ENCODE data around the gene GPR68.

GPR68 gene

GRCh38 chr14:91278383-91278715 is 33.8 kb upstream of the GPR68 start:
- WGBS, 2 donors (ENCODE audit: extremely low coverage in 2 of 2, insufficient read length in 2 of 2, insufficient replicate concordance in 1 of 2), result no CpG with 5 or more reads among the region's 5 CpGs
- no peak overlapping the region for H2BK12ac ChIP-seq (ENCODE audit: low read length)
- no peaks in the 10 kb centered on the region for H3K79me1 ChIP-seq (ENCODE audit: low read depth, low read length)
- H3K4me2 ChIP-seq (ENCODE audit: insufficient read depth, low read length, poor library complexity, severe bottlenecking), result no peak overlapping the region
- no peak overlapping the region for H2BK5ac ChIP-seq (ENCODE audit: low read length)
- no peak overlapping the region for H3K4me3 ChIP-seq (ENCODE audit: low read length in 2 of 2)
- H3K9ac ChIP-seq (ENCODE audit: low read depth, low read length, poor library complexity), result no peak overlapping the region
- no peaks in the 10 kb centered on the region for H3K4me1 ChIP-seq (ENCODE audit: control insufficient read depth in 2 of 2, insufficient read depth in 1 of 2, low read depth in 1 of 2, low read length in 2 of 2)
- H3K4ac ChIP-seq (ENCODE audit: low read length), result no peak overlapping the region
- no peak overlapping the region for H2AK5ac ChIP-seq (ENCODE audit: low read depth, low read length)
- H3K27me3 ChIP-seq (ENCODE audit: control insufficient read depth in 3 of 3, insufficient read depth in 3 of 3, low read depth in 1 of 3, low read length in 3 of 3), result no peaks in the 10 kb centered on the region
- no peak overlapping the region for H2BK15ac ChIP-seq (ENCODE audit: low read length)
- H3K23ac ChIP-seq (ENCODE audit: low read depth, low read length, poor library complexity), result no peak overlapping the region
- H2AFZ ChIP-seq (ENCODE audit: low read length), result no peak overlapping the region
- H3K36me3 ChIP-seq (replicated peaks in 1 of 2; ENCODE audit: control insufficient read depth in 2 of 2, insufficient read depth in 2 of 2, low read length in 2 of 2), result peaks cover 54 to 91% of the 10 kb centered on the region in 2 donors
- H3K27ac ChIP-seq (replicated peaks; ENCODE audit: low read length), result no peak overlapping the region
- H3K14ac ChIP-seq (ENCODE audit: low read length), result no peak overlapping the region
- no peak overlapping the region for H2BK120ac ChIP-seq (ENCODE audit: low read depth, low read length)
- no peaks in the 10 kb centered on the region for H3K9me3 ChIP-seq (replicated peaks in 1 of 2; ENCODE audit: control insufficient read depth in 2 of 2, insufficient read depth in 1 of 2, low read depth in 1 of 2, low read length in 2 of 2)
- H4K91ac ChIP-seq (ENCODE audit: low read depth, low read length, poor library complexity), result no peak overlapping the region
- no peak overlapping the region for H4K8ac ChIP-seq (ENCODE audit: low read depth, low read length)
- H3K18ac ChIP-seq (ENCODE audit: low read length), result no peak overlapping the region
- no peak for DNase-seq (ENCODE audit: low spot score)

- WGBS, 2 donors (ENCODE audit: extremely low coverage in 2 of 2, insufficient read length in 2 of 2, insufficient replicate concordance in 1 of 2), result no CpG with 5 or more reads among the region's 30 CpGs
- no peak for DNase-seq (ENCODE audit: low spot score)
- no peak overlapping the region for H2BK5ac ChIP-seq (ENCODE audit: low read length)
Observed at GRCh38 chr14:91277546-91278382, 33.3 kb upstream of the GPR68 start.

GRCh38 chr14:91274796-91275195 is 30.3 kb upstream of the GPR68 start:
- Histone ChIP-seq H2AK5ac (ENCODE audit: low read depth, low read length) (no peak overlapping the region), H2BK120ac (ENCODE audit: low read depth, low read length) (no peak overlapping the region), H3K27me3 (ENCODE audit: control insufficient read depth in 3 of 3, insufficient read depth in 3 of 3, low read depth in 1 of 3, low read length in 3 of 3) (no peaks in the 10 kb centered on the region), H2AFZ (ENCODE audit: low read length) (no peak overlapping the region), H4K8ac (ENCODE audit: low read depth, low read length) (no peak overlapping the region), H2BK5ac (ENCODE audit: low read length) (no peak overlapping the region), H3K9me3 (replicated peaks in 1 of 2; ENCODE audit: control insufficient read depth in 2 of 2, insufficient read depth in 1 of 2, low read depth in 1 of 2, low read length in 2 of 2) (no peaks in the 10 kb centered on the region), H3K23ac (ENCODE audit: low read depth, low read length, poor library complexity) (no peak overlapping the region), H3K27ac (replicated peaks; ENCODE audit: low read length) (no peak overlapping the region), H3K36me3 (replicated peaks in 1 of 2; ENCODE audit: control insufficient read depth in 2 of 2, insufficient read depth in 2 of 2, low read length in 2 of 2) (peaks cover 39 to 74% of the 10 kb centered on the region in 2 donors), H3K4me3 (ENCODE audit: low read length in 2 of 2) (no peak overlapping the region), H3K18ac (ENCODE audit: low read length) (peak overlapping the region; percentile 35), H3K4me1 (ENCODE audit: control insufficient read depth in 2 of 2, insufficient read depth in 1 of 2, low read depth in 1 of 2, low read length in 2 of 2) (no peaks in the 10 kb centered on the region), H4K91ac (ENCODE audit: low read depth, low read length, poor library complexity) (no peak overlapping the region), H3K79me1 (ENCODE audit: low read depth, low read length) (no peaks in the 10 kb centered on the region), H3K4me2 (ENCODE audit: insufficient read depth, low read length, poor library complexity, severe bottlenecking) (no peak overlapping the region), H2BK12ac (ENCODE audit: low read length) (no peak overlapping the region), H2BK15ac (ENCODE audit: low read length) (no peak overlapping the region), H3K9ac (ENCODE audit: low read depth, low read length, poor library complexity) (no peak overlapping the region), H3K4ac (ENCODE audit: low read length) (no peak overlapping the region), H3K14ac (ENCODE audit: low read length) (no peak overlapping the region)
- DNase-seq (ENCODE audit: low spot score), result no peak
- no CpG with 5 or more reads among the region's 9 CpGs for WGBS, 2 donors (ENCODE audit: extremely low coverage in 2 of 2, insufficient read length in 2 of 2, insufficient replicate concordance in 1 of 2)

More at GRCh38 chr14:91277546-91278382, 33.3 kb upstream of the GPR68 start:
- Histone ChIP-seq H3K4me2 (ENCODE audit: insufficient read depth, low read length, poor library complexity, severe bottlenecking) (no peak overlapping the region), H2AK5ac (ENCODE audit: low read depth, low read length) (no peak overlapping the region), H4K91ac (ENCODE audit: low read depth, low read length, poor library complexity) (no peak overlapping the region), H3K18ac (ENCODE audit: low read length) (no peak overlapping the region), H3K27ac (replicated peaks; ENCODE audit: low read length) (no peak overlapping the region), H2BK15ac (ENCODE audit: low read length) (no peak overlapping the region), H3K9ac (ENCODE audit: low read depth, low read length, poor library complexity) (no peak overlapping the region), H3K4me1 (ENCODE audit: control insufficient read depth in 2 of 2, insufficient read depth in 1 of 2, low read depth in 1 of 2, low read length in 2 of 2) (no peaks in the 10 kb centered on the region), H3K9me3 (replicated peaks in 1 of 2; ENCODE audit: control insufficient read depth in 2 of 2, insufficient read depth in 1 of 2, low read depth in 1 of 2, low read length in 2 of 2) (no peaks in the 10 kb centered on the region), H3K4ac (ENCODE audit: low read length) (no peak overlapping the region), H3K27me3 (ENCODE audit: control insufficient read depth in 3 of 3, insufficient read depth in 3 of 3, low read depth in 1 of 3, low read length in 3 of 3) (no peaks in the 10 kb centered on the region), H2BK120ac (ENCODE audit: low read depth, low read length) (no peak overlapping the region), H3K14ac (ENCODE audit: low read length) (no peak overlapping the region), H3K79me1 (ENCODE audit: low read depth, low read length) (no peaks in the 10 kb centered on the region), H2BK12ac (ENCODE audit: low read length) (no peak overlapping the region), H4K8ac (ENCODE audit: low read depth, low read length) (no peak overlapping the region), H3K4me3 (ENCODE audit: low read length in 2 of 2) (no peak overlapping the region), H3K23ac (ENCODE audit: low read depth, low read length, poor library complexity) (peak overlapping the region; percentile 77), H3K36me3 (replicated peaks in 1 of 2; ENCODE audit: control insufficient read depth in 2 of 2, insufficient read depth in 2 of 2, low read length in 2 of 2) (peaks cover 49 to 90% of the 10 kb centered on the region in 2 donors), H2AFZ (ENCODE audit: low read length) (no peak overlapping the region)

- WGBS, 2 donors (ENCODE audit: extremely low coverage in 2 of 2, insufficient read length in 2 of 2, insufficient replicate concordance in 1 of 2), result no CpG with 5 or more reads among the region's 13 CpGs
Observed at GRCh38 chr14:91273885-91274273, 29.4 kb upstream of the GPR68 start.

More at GRCh38 chr14:91273885-91274273, 29.4 kb upstream of the GPR68 start:
- Histone ChIP-seq H2BK5ac (ENCODE audit: low read length) (peak overlapping the region; percentile 48), H3K14ac (ENCODE audit: low read length) (no peak overlapping the region), H2BK12ac (ENCODE audit: low read length) (no peak overlapping the region), H3K23ac (ENCODE audit: low read depth, low read length, poor library complexity) (no peak overlapping the region), H2AFZ (ENCODE audit: low read length) (no peak overlapping the region), H3K18ac (ENCODE audit: low read length) (no peak overlapping the region), H3K79me1 (ENCODE audit: low read depth, low read length) (peaks cover 1% of the 10 kb centered on the region), H3K9ac (ENCODE audit: low read depth, low read length, poor library complexity) (no peak overlapping the region), H4K8ac (ENCODE audit: low read depth, low read length) (no peak overlapping the region), H3K4me1 (ENCODE audit: control insufficient read depth in 2 of 2, insufficient read depth in 1 of 2, low read depth in 1 of 2, low read length in 2 of 2) (peaks cover 0 to 1% of the 10 kb centered on the region in 2 donors), H3K4me2 (ENCODE audit: insufficient read depth, low read length, poor library complexity, severe bottlenecking) (no peak overlapping the region), H3K4ac (ENCODE audit: low read length) (no peak overlapping the region), H3K36me3 (replicated peaks in 1 of 2; ENCODE audit: control insufficient read depth in 2 of 2, insufficient read depth in 2 of 2, low read length in 2 of 2) (peaks cover 34 to 66% of the 10 kb centered on the region in 2 donors), H2BK15ac (ENCODE audit: low read length) (no peak overlapping the region), H3K9me3 (replicated peaks in 1 of 2; ENCODE audit: control insufficient read depth in 2 of 2, insufficient read depth in 1 of 2, low read depth in 1 of 2, low read length in 2 of 2) (no peaks in the 10 kb centered on the region), H3K4me3 (ENCODE audit: low read length in 2 of 2) (no peak overlapping the region), H3K27ac (replicated peaks; ENCODE audit: low read length) (no peak overlapping the region), H2AK5ac (ENCODE audit: low read depth, low read length) (no peak overlapping the region), H2BK120ac (ENCODE audit: low read depth, low read length) (no peak overlapping the region), H3K27me3 (ENCODE audit: control insufficient read depth in 3 of 3, insufficient read depth in 3 of 3, low read depth in 1 of 3, low read length in 3 of 3) (no peaks in the 10 kb centered on the region), H4K91ac (ENCODE audit: low read depth, low read length, poor library complexity) (no peak overlapping the region)
- no peak for DNase-seq (ENCODE audit: low spot score)
